Measurements from ENCODE around the gene MBD5. TPM values are rescaled to one million over a fixed set of nuclear protein-coding genes. Genes with fewer than 3 reads are reported as not detected.

Gene MBD5
- total and polyA plus RNA-seq, 2 of the 4 experiments (the other 2 are of a cell fraction), result 9.8 to 14.2 TPM

GRCh38 chr2:148292431-148292830, 271.5 kb downstream of the MBD5 start:
- no peak overlapping the region for H3K14ac ChIP-seq (replicated peaks; ENCODE audit: low read depth, low read length)
- H4K91ac ChIP-seq (ENCODE audit: insufficient read depth, low read depth, low read length), result no peak overlapping the region
- H3K56ac ChIP-seq (ENCODE audit: extremely low read depth, insufficient read depth, low read length), result no peak overlapping the region
- H2BK20ac ChIP-seq (ENCODE audit: low read depth, low read length), result no peak overlapping the region
- no peak overlapping the region for H3K27ac ChIP-seq (ENCODE audit: insufficient read depth, low read length)
- DNase-seq (no peak), ATAC-seq (ENCODE audit: low read depth) (no peak)
- no peak overlapping the region for H2BK15ac ChIP-seq (ENCODE audit: low read depth, low read length)
- H3K4ac ChIP-seq (ENCODE audit: low read depth, low read length), result no peak overlapping the region
- intact Hi-C loops (cut with micrococcal nuclease), result no loop called here
- H2BK120ac ChIP-seq (ENCODE audit: low read depth, low read length), result no peak overlapping the region
- no TSS peak for BruUV-seq (replicated peaks)
- no peak overlapping the region for H4K5ac ChIP-seq (ENCODE audit: low read depth, low read length)
- no peak overlapping the region for H2AK9ac ChIP-seq (replicated peaks; ENCODE audit: low read depth, low read length, poor library complexity)
- in situ Hi-C loops (cut with MboI; ENCODE audit: low sequenced_read_pairs), result no loop called here
- H3K18ac ChIP-seq (ENCODE audit: low read depth, low read length), result no peak overlapping the region
- H3K23ac ChIP-seq (ENCODE audit: low read depth, low read length), result no peak overlapping the region
- H3K4me2 ChIP-seq (ENCODE audit: low read depth, low read length), result no peak overlapping the region
- no peaks in the 10 kb centered on the region for H4K20me1 ChIP-seq (ENCODE audit: insufficient read depth, low read length)
- WGBS, 2 experiments (ENCODE audit: extremely low coverage in 2 of 2, insufficient read length in 1 of 2), result no CpG with 5 or more reads among the region's 2 CpGs
- no peaks in the 10 kb centered on the region for H3K9me1 ChIP-seq (ENCODE audit: insufficient read depth, low read length)
- no peaks in the 10 kb centered on the region for H3K79me1 ChIP-seq (ENCODE audit: low read depth in 1 of 2, low read length in 2 of 2)
- no peak overlapping the region for H2AK5ac ChIP-seq (ENCODE audit: low read depth, low read length)
- dilution Hi-C loops (cut with HindIII; ENCODE audit: low sequenced_read_pairs, unreplicated experiment), result no loop called here
- no peak overlapping the region for H3K4me3 ChIP-seq (ENCODE audit: insufficient read depth, low read depth, low read length)
- no peaks in the 10 kb centered on the region for H3K27me3 ChIP-seq (ENCODE audit: control insufficient read depth, insufficient read depth, low read length)
- no peaks in the 10 kb centered on the region for H3K4me1 ChIP-seq (ENCODE audit: control insufficient read depth, insufficient read depth, low read length)
- H3K36me3 ChIP-seq (ENCODE audit: control insufficient read depth, insufficient read depth, low read length), result no peaks in the 10 kb centered on the region
- POLR2A ChIA-PET (ENCODE audit: unreplicated experiment), result no interaction called here
- H2BK5ac ChIP-seq (ENCODE audit: low read depth, low read length, poor library complexity, severe bottlenecking), result no peak overlapping the region
- no peak overlapping the region for H2AFZ ChIP-seq (replicated peaks; ENCODE audit: low read length, poor library complexity)
- H4K8ac ChIP-seq (ENCODE audit: low read depth in 2 of 2, low read length in 2 of 2), result no peak overlapping the region
- H3K9me3 ChIP-seq (ENCODE audit: control insufficient read depth, insufficient read depth, low read length), result peaks cover 4% of the 10 kb centered on the region
- no peak overlapping the region for H3K9ac ChIP-seq (ENCODE audit: low read depth, low read length)
- TF ChIP-seq CHD1 (IDR thresholded peaks at IDR 0.05; ENCODE audit: low read depth, low read length) (no peak), RFX5 (IDR thresholded peaks at IDR 0.05; ENCODE audit: low read depth, low read length) (no peak), ELK1 (IDR thresholded peaks at IDR 0.05; ENCODE audit: borderline replicate concordance, low read depth, low read length) (no peak), BHLHE40 (IDR thresholded peaks at IDR 0.05; ENCODE audit: low read depth, low read length) (no peak), SMC3 (IDR thresholded peaks at IDR 0.05; ENCODE audit: low read depth, low read length) (no peak)
- CTCF ChIA-PET, result no interaction called here

Data from IMR-90 (cell line).